Endometrium (tissue), 2 donors: Measurements from ENCODE around the gene C3orf70.

Source experiments
- FAIRE-seq: peaks from 2 replicates; lab custom pipeline; 2012; peaks lifted over from hg19 to GRCh38; lab: Jason Lieb, UNC
- donor health status: control.
- donor health status: control.

Gene C3orf70

GRCh38 chr3:185051801-185052200 is 101.1 kb downstream of the C3orf70 start:
- FAIRE-seq = no peak

GRCh38 chr3:185049710-185050109 is 103.2 kb downstream of the C3orf70 start:
- no peak for FAIRE-seq

GRCh38 chr3:185046603-185047002 is 106.3 kb downstream of the C3orf70 start:
- no peak for FAIRE-seq

DNA sequence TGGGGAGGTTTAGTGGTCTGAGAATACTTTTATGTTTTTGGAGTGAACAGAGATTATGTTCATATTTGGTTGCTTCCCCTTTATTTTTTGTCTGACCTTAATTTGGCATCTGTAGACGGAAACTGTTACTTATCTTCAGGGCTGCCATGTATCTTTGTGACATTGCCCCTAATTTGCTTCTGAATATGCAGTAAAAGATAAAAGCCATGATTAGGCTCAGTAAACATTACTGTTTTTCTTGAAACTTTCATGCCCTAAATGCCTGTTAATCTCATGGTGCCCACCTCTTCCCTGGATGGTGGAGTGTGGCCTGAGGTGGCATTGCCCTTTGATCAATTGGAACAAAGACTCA is 106.7 kb downstream of the C3orf70 start:
- no peak for FAIRE-seq

DNA sequence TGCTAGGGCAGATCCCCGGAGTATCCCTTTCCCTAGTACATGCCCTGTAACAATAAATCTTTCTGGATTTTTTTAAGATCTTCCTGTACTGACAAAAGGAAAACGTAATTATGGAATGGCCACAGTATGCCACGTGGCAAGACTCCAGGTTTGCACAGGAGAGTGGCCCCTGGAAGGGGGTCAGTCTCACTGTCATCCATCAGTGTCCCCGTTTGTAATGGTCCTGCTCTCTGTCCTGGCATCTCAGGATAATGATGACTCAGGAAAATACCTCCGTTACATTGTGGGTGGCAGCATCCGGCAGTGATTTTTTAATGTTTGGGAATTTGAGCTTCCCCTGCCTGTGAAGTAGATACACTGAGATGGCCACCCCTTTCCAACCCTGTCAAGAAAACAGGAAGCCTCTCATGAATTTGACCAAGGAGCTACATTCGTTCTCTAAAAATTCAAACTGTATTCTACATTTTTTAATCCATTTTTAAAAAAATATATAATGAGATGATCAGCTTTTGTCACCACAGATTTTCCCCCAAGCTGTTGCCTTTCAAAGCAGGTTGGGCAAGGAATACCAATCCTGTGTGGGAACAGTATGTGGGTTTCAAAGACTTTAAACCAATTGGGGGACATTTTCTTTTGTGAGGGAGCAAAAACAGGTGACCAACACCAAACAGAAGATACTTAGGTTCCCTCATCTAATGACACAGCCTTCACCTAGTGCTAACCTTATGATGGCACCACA is 110.4 kb downstream of the C3orf70 start:
- FAIRE-seq = no peak

DNA sequence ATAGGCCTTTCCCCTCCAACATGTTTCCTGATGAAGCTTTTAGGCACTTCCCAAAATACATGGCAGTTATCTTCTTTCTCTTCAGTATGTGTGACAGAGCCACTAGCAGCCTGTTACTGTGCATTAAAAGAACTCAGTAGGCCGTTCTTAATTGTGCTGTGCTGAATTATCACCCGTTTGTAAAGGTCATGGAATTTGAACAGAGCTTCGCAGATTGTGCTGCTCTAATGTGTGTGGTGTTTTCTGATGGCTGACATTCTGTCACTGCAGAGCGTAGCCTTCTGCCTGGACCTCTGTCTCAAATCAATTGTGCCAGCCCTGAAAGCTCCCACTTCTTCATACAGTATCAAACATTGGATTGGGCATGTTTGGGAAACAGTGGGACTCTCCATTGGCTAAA is 111.3 kb downstream of the C3orf70 start:
- no peak for FAIRE-seq

GRCh38 chr3:185040425-185040824 is 112.4 kb downstream of the C3orf70 start:
- no peak for FAIRE-seq

DNA sequence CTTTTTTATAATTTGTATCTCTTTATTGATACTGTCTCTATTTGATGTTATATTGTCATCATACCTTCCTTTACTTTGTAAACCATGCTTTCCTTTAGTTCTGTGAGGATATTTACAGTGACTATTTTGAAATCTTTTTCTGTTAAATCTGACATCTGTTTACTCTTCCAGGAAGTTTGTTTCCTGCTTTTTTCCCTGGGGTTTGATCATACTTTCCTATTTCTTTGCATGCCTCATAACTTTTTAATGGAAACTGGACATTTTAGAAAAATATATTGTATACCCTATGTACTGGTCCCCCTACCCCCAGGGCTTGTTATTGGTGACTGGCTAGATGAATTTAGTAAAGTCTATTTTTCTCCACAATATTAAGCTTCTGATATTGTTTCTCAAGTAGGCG is 115.1 kb downstream of the C3orf70 start:
- no peak for FAIRE-seq

- no peak for FAIRE-seq
Measured at GRCh38 chr3:185030951-185031350, 121.9 kb downstream of the C3orf70 start.

DNA sequence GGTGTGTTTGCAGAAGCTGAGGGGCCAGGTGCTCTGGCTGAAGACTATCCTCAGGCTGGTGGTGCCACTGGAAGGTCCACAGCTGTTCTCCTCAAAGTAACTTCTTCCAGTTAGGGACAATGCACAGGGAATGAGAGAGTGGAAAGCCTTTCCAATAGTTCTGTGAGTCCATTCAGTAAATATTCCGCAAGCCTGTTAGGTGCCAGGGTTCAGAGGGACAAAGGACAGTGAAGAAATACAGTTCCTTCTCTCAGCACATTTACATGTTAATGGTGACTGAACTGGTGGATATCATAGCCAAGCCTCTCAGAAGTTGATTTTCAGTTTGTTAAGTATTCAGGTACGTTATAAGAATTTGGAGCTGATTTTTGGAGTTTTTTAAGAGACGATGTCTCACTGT is 122.5 kb downstream of the C3orf70 start:
- FAIRE-seq = no peak

DNA sequence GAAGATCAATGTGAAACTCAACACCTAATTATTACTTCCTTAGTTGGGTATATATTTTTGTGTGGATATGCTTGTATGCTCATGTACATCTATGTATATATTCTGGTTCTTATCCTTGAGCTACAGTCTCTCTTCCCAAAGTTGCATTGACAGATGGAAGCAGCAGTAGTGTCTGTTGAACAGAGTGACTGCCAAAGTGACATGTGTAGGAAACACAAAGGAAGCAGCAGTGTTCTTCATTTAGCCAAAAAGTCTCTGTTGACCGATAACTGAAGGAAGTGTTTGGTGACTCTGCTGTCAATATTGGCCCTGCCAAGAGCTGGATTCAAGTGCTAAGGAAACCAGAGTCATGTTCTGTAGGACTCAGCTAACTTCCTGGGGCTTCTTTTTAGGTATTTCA is 123.8 kb downstream of the C3orf70 start:
- FAIRE-seq = no peak

- no peak for FAIRE-seq
Measured at GRCh38 chr3:185028121-185028520, 124.7 kb downstream of the C3orf70 start.
